GM23338 (cell line): ENCODE measurements around the gene NFYA. TPM values are rescaled to one million over a fixed set of nuclear protein-coding genes. Genes with fewer than 3 reads are reported as not detected.

ENCODE experiments used
- ATAC-seq: fragments of 200-7000 bp; cut with Tn5 transposase; 3 replicates; pipeline ENCODE4 v1.9.1; 2020
- DNase-seq: peaks from one replicate; pipeline ENCODE4 v3.0.0-alpha.2; 2015; ENCODE audit warnings: low spot score
- H2AFZ ChIP-seq: fragments of 200-600 bp; sonication (generic); 2 replicates; pipeline ENCODE4 v1.8.0; 2016; ENCODE audit warnings: antibody characterized with exemption, mild to moderate bottlenecking, moderate library complexity
- H3F3A ChIP-seq: fragments of 200-600 bp; sonication (generic); replicated peaks from 2 replicates; pipeline ENCODE4 v1.8.0; 2017; ENCODE audit warnings: antibody characterized with exemption, mixed run types, low read depth
- H3K27ac ChIP-seq: fragments of 200-600 bp; sonication (generic); 2 replicates; pipeline ENCODE4 v1.6.1; 2016; ENCODE audit warnings: low read depth
- H3K27me3 ChIP-seq: fragments of 200-600 bp; sonication (generic); 2 replicates; pipeline ENCODE4 v1.8.0; 2016; ENCODE audit warnings: mild to moderate bottlenecking, mixed run types, moderate library complexity; ENCODE audit not compliant: insufficient read depth
- H3K36me3 ChIP-seq: fragments of 200-600 bp; sonication (generic); 2 replicates; pipeline ENCODE4 v1.8.0; 2016; ENCODE audit warnings: mild to moderate bottlenecking; ENCODE audit not compliant: insufficient read depth
- H3K4me1 ChIP-seq: fragments of 200-600 bp; sonication (generic); 2 replicates; pipeline ENCODE4 v1.8.0; 2016; ENCODE audit warnings: mild to moderate bottlenecking, moderate library complexity; ENCODE audit not compliant: insufficient read depth
- H3K4me2 ChIP-seq: fragments of 200-600 bp; sonication (generic); 2 replicates; pipeline ENCODE4 v1.7.1; 2017; ENCODE audit warnings: mixed run types
- H3K4me3 ChIP-seq: fragments of 200-600 bp; sonication (generic); 2 replicates; pipeline ENCODE4 v1.6.1; 2016; ENCODE audit warnings: mixed run types
- H3K79me2 ChIP-seq: fragments of 200-600 bp; sonication (generic); replicated peaks from 2 replicates; pipeline ENCODE4 v1.8.0; 2017; ENCODE audit warnings: mild to moderate bottlenecking; ENCODE audit not compliant: insufficient read depth
- H3K9me2 ChIP-seq: fragments of 200-600 bp; sonication (generic); 2 replicates; pipeline ENCODE4 v1.8.0; 2017; ENCODE audit not compliant: insufficient read depth
- H4K20me1 ChIP-seq: fragments of 200-600 bp; sonication (generic); replicated peaks from 2 replicates; pipeline ENCODE4 v1.8.0; 2017; ENCODE audit warnings: mild to moderate bottlenecking; ENCODE audit not compliant: insufficient read depth
- H3K27ac Mint-ChIP-seq: 2 replicates; pipeline ENCODE4 v1.8.0; 2020; ENCODE audit warnings: inconsistent platforms, mild to moderate bottlenecking, moderate library complexity, mixed read lengths
- H3K27me3 Mint-ChIP-seq: 3 replicates; pipeline ENCODE4 v1.8.0; 2022; ENCODE audit warnings: low read depth, mild to moderate bottlenecking, moderate library complexity, mixed read lengths, inconsistent platforms; ENCODE audit not compliant: insufficient read depth, poor library complexity
- H3K36me3 Mint-ChIP-seq: 3 replicates; pipeline ENCODE4 v1.8.0; 2021; ENCODE audit warnings: low read depth, mild to moderate bottlenecking, inconsistent platforms, moderate library complexity, mixed read lengths
- H3K4me1 Mint-ChIP-seq: 3 replicates; pipeline ENCODE4 v1.8.0; 2020; ENCODE audit warnings: mild to moderate bottlenecking, inconsistent platforms, mixed read lengths
- H3K4me3 Mint-ChIP-seq: 3 replicates; pipeline ENCODE4 v1.8.0; 2021; ENCODE audit warnings: moderate library complexity, mild to moderate bottlenecking, inconsistent platforms, mixed read lengths
- H3K9me3 Mint-ChIP-seq: 3 replicates; pipeline ENCODE4 v1.8.0; 2020; ENCODE audit warnings: moderate library complexity, mild to moderate bottlenecking, inconsistent platforms, mixed read lengths
- CREB1 ChIP-seq: fragments of 250-450 bp; sonication (Bioruptor Pico); IDR thresholded peaks from 2 replicates; pipeline ENCODE4 v1.5.0; 2020; ENCODE audit warnings: low read depth, mild to moderate bottlenecking, moderate library complexity
- CTCF ChIP-seq, 2 experiments: fragments of 200-600 bp in 1 of 2; sonication (generic) in 1 of 2; conservative IDR thresholded peaks; 2 replicates each; pipeline versions ENCODE4 v1.5.1 to v1.6.1; 2016 to 2017; ENCODE audit warnings: antibody characterized with exemption in 2 of 2, low read depth in 2 of 2, mild to moderate bottlenecking in 2 of 2, moderate library complexity in 1 of 2
- EZH2 ChIP-seq: fragments of 200-600 bp; sonication (generic); IDR thresholded peaks from one replicate; pipeline ENCODE4 v1.8.0; 2017; ENCODE audit warnings: antibody characterized with exemption, mild to moderate bottlenecking, low read depth; ENCODE audit not compliant: unreplicated experiment
- EZH2phosphoT487 ChIP-seq: fragments of 200-600 bp; sonication (generic); IDR thresholded peaks from one replicate; pipeline ENCODE4 v1.8.1; 2018; ENCODE audit warnings: antibody characterized with exemption; ENCODE audit not compliant: unreplicated experiment
- JUNB ChIP-seq: IDR thresholded peaks from one replicate; pipeline ENCODE4 v1.6.1; 2016; ENCODE audit warnings: antibody characterized with exemption; ENCODE audit not compliant: unreplicated experiment
- NANOG ChIP-seq: IDR thresholded peaks from 2 replicates; pipeline ENCODE4 v1.6.1; 2016; ENCODE audit warnings: antibody characterized with exemption, borderline replicate concordance
- POLR2AphosphoS5 ChIP-seq: IDR thresholded peaks from 2 replicates; pipeline ENCODE4 v1.6.1; 2016; ENCODE audit warnings: antibody characterized with exemption, low read depth
- REST ChIP-seq: IDR thresholded peaks from one replicate; pipeline ENCODE4 v1.6.1; 2018; ENCODE audit warnings: antibody characterized with exemption; ENCODE audit not compliant: unreplicated experiment
- STAT1 ChIP-seq: IDR thresholded peaks from one replicate; pipeline ENCODE4 v1.6.1; 2016; ENCODE audit warnings: antibody characterized with exemption; ENCODE audit not compliant: unreplicated experiment
- ZNF114 ChIP-seq: fragments of 250-450 bp; sonication (Bioruptor Pico); IDR thresholded peaks from 2 replicates; pipeline ENCODE4 v1.5.0; 2020; ENCODE audit warnings: mild to moderate bottlenecking, moderate library complexity
- ZNF331 ChIP-seq: fragments of 250-450 bp; sonication (Bioruptor Pico); IDR thresholded peaks from 2 replicates; pipeline ENCODE4 v1.5.0; 2020; ENCODE audit warnings: low read depth, mild to moderate bottlenecking, moderate library complexity
- ZNF462 ChIP-seq: fragments of 250-450 bp; sonication (Bioruptor Pico); IDR thresholded peaks from 2 replicates; pipeline ENCODE4 v1.5.0; 2020; ENCODE audit warnings: mild to moderate bottlenecking, moderate library complexity
- polyA plus RNA-seq: library from polyadenylated mRNA; unstranded; fragments of >200 nt; fragmentation: Nextera tagmentation; extraction: Ambion mirVana; gene quantifications from 2 replicates; pipeline ENCODE4 v1.2.1, GENCODE V29; 2016
- total RNA-seq: library from RNA; depleted of rRNA; stranded (reverse); fragments of >200 nt; shearing (Covaris generic); gene quantifications from 2 replicates; pipeline ENCODE4 v1.2.3, GENCODE V29; 2014
- TF ChIP-seq, protein P1 (sequence below): IDR thresholded peaks from 2 replicates; pipeline ENCODE4 v1.6.1; 2016; ENCODE audit warnings: antibody characterized with exemption

The NFYA gene
- total and polyA plus RNA-seq, 2 experiments from 2014 or later = 10.8 to 39.1 TPM

- Histone ChIP-seq H4K20me1 (no peaks in the 10 kb centered on the region), H3K4me2 (peak overlapping the region; percentile 83), H3K4me1 (peaks cover 19% of the 10 kb centered on the region), H2AFZ (peak overlapping the region; percentile 88; the same call in 1 of the 2 replicates), H3K4me3 (peak overlapping the region; percentile 58), H3K27ac (peak overlapping the region; percentile 47; the same call in 1 of the 2 replicates), H3K79me2 (no peaks in the 10 kb centered on the region), H3K36me3 (no peaks in the 10 kb centered on the region), H3K27me3 (no peaks in the 10 kb centered on the region; the same call in 1 of the 2 replicates), H3F3A (no peaks in the 10 kb centered on the region), H3K9me2 (no peaks in the 10 kb centered on the region)
- Mint-ChIP-seq H3K4me1 (peaks cover 15% of the 10 kb centered on the region), H3K9me3 (no peaks in the 10 kb centered on the region), H3K4me3 (peak overlapping the region; percentile 71), H3K27ac (no peak overlapping the region), H3K36me3 (no peaks in the 10 kb centered on the region; the same call in 2 of the 3 replicates), H3K27me3 (peaks cover 13% of the 10 kb centered on the region)
- TF ChIP-seq NANOG (no peak), CTCF (conservative IDR thresholded peaks at IDR 0.05; ENCODE audit: low read depth in 2 of 2) (no peak), ZNF331 (CRISPR knock-in tag) (no peak), CREB1 (CRISPR knock-in tag) (no peak), REST (no peak), EZH2 (no peak), ZNF462 (CRISPR knock-in tag) (no peak), POLR2AphosphoS5 (no peak), EZH2phosphoT487 (no peak), ZNF114 (CRISPR knock-in tag) (no peak), STAT1 (no peak), JUNB (no peak)
- TF ChIP-seq, protein P1, sequence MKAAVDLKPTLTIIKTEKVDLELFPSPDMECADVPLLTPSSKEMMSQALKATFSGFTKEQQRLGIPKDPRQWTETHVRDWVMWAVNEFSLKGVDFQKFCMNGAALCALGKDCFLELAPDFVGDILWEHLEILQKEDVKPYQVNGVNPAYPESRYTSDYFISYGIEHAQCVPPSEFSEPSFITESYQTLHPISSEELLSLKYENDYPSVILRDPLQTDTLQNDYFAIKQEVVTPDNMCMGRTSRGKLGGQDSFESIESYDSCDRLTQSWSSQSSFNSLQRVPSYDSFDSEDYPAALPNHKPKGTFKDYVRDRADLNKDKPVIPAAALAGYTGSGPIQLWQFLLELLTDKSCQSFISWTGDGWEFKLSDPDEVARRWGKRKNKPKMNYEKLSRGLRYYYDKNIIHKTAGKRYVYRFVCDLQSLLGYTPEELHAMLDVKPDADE = no peak
- DNase-seq (no peak), ATAC-seq (no peak)
Measured at GRCh38 chr6:41027241-41027640, 45.5 kb upstream of the NFYA start.
